Stimulated activated naive B cell treated with anti-CD40 and anti-IgM and Interleukin-4, amounts not matched to agents 10 μg/mL and 1 μg/mL and 100 μg/mL, for 72 hours (primary cell): ENCODE data around the gene ADAMTS10.

Experiments used
- ATAC-seq, 2 donors: fragments of 150-1000 bp; cut with Tn5 transposase; replicated peaks; 2 replicates each; pipeline ENCODE4 v1.10.0; 2021; ENCODE audit warnings: moderate library complexity in 1 of 2
- DNase-seq: peaks from one replicate; pipeline ENCODE4 v3.0.0; 2021
- H3K27ac Mint-ChIP-seq: one replicate; pipeline ENCODE4 v1.8.0; 2022; ENCODE audit warnings: mild to moderate bottlenecking, mixed read lengths
- H3K27me3 Mint-ChIP-seq, 2 donors: one replicate each; pipeline ENCODE4 v1.8.0; 2022; ENCODE audit warnings: mixed read lengths in 2 of 2
- H3K36me3 Mint-ChIP-seq, 2 donors: one replicate each; pipeline ENCODE4 v1.8.0; 2022; ENCODE audit warnings: mixed read lengths in 2 of 2, mild to moderate bottlenecking in 1 of 2
- H3K4me1 Mint-ChIP-seq, 2 donors: one replicate each; pipeline ENCODE4 v1.8.0; 2022; ENCODE audit warnings: mixed read lengths in 2 of 2, mild to moderate bottlenecking in 1 of 2
- H3K4me3 Mint-ChIP-seq, 2 donors: one replicate each; pipeline ENCODE4 v1.8.0; 2022; ENCODE audit warnings: mild to moderate bottlenecking in 2 of 2, mixed read lengths in 2 of 2, moderate library complexity in 1 of 2
- H3K9me3 Mint-ChIP-seq, 2 donors: one replicate each; pipeline ENCODE4 v1.8.0; 2022; ENCODE audit warnings: mixed read lengths in 2 of 2, mild to moderate bottlenecking in 1 of 2

ADAMTS10 gene

DNA sequence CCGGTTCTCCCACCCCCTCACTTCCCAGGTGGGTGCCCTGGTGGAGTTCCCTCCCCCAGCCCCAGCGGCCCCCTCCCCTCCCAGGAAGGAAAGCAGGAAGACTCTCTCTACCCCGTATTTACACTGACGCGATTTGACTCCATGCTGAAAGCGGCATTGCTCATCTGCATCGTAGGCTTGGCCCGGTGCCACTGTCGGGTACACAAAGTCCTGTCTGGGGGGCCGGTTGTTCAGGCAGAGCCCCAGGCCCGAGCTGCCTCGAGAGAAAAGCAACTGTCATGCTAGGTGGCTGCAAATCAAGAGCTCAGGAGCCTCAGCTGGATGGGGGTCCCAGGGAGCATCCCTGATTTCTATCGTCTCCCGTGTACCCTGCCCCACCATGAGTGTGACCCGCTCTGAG, 14.9 kb downstream of the ADAMTS10 start:
- Mint-ChIP-seq H3K36me3 (peaks cover 8 to 10% of the 10 kb centered on the region in 2 donors), H3K9me3 (peaks cover 12 to 23% of the 10 kb centered on the region in 2 donors), H3K4me1 (peaks cover 16 to 17% of the 10 kb centered on the region in 2 donors), H3K27ac (no peak overlapping the region), H3K27me3 (peaks cover 60 to 70% of the 10 kb centered on the region in 2 donors), H3K4me3 (no peak overlapping the region)
- no peak for ATAC-seq
- DNase-seq, result no peak

DNA sequence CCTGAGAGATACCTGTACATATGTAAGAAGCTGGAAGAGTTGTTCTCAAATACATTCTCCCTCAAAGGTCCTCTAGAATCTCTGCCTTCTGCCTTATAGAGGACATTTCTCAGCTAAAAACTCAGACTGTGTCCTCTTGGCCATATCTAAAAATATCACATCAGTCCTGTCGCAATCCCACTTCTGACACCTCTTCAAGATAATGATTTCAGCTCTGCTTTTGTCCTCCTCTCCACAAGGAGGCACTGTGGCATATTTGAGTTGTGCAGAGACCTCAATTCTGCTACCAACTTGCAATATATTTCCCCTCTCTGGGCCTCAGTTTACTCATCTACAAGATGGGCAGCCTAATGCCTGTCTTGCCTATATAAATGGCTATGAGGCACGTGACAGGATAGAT, 16.6 kb downstream of the ADAMTS10 start:
- Mint-ChIP-seq H3K4me1 (peaks cover 16 to 17% of the 10 kb centered on the region in 2 donors), H3K27ac (no peak overlapping the region), H3K27me3 (peaks cover 64 to 77% of the 10 kb centered on the region in 2 donors), H3K4me3 (no peak overlapping the region), H3K36me3 (peaks cover 8 to 10% of the 10 kb centered on the region in 2 donors), H3K9me3 (peaks cover 12 to 23% of the 10 kb centered on the region in 2 donors)
- ATAC-seq (no peak), DNase-seq (no peak)

DNA sequence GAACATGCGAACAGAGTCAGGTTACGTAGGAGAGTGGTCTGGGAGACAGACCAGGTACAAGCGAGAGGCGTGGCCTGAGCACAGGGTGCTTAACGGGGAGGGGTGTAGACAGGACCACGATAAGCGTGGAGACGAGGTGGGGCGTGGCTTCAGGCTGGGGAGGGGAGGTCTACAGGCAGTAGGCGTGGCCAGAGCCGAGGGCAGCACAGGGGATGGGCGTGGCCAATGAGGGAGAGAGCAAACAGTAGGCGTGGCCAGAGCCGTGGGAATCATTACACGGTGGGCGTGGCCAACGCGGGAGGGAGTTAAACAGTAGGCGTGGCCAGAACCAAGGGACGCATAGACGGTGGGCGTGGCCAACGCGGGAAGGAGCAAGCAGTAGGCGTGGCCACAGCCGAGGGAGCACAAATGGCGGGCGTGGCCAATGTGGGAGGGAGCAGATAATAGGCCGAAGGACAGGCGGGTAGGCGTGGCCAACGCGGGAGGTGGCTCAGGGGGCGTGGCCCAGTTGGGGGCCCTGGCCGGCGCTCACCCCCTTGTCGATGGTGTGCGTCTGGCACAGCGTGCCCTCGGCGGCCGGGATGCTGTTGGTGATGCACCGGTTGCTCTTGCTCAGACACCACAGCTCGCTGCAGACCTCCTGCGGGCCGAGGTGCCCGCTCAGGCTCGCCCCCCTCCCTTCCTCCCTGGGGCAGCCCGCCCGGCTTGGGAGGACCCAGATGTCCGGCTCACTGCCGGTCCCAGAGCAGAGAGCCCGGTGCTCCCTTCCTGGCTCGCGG, 18.1 kb downstream of the ADAMTS10 start:
- ATAC-seq (peak; percentile 81 to 84), DNase-seq (peak; percentile 83)
- peak overlapping the region; percentile 27 for H3K27ac Mint-ChIP-seq
- H3K36me3 Mint-ChIP-seq, result peaks cover 8 to 10% of the 10 kb centered on the region in 2 donors
- H3K9me3 Mint-ChIP-seq, result peaks cover 12 to 21% of the 10 kb centered on the region in 2 donors
- H3K4me3 Mint-ChIP-seq, result peak overlapping the region; percentile 77 to 84
- peaks cover 57 to 68% of the 10 kb centered on the region in 2 donors for H3K27me3 Mint-ChIP-seq
- peaks cover 15 to 17% of the 10 kb centered on the region in 2 donors for H3K4me1 Mint-ChIP-seq

DNA sequence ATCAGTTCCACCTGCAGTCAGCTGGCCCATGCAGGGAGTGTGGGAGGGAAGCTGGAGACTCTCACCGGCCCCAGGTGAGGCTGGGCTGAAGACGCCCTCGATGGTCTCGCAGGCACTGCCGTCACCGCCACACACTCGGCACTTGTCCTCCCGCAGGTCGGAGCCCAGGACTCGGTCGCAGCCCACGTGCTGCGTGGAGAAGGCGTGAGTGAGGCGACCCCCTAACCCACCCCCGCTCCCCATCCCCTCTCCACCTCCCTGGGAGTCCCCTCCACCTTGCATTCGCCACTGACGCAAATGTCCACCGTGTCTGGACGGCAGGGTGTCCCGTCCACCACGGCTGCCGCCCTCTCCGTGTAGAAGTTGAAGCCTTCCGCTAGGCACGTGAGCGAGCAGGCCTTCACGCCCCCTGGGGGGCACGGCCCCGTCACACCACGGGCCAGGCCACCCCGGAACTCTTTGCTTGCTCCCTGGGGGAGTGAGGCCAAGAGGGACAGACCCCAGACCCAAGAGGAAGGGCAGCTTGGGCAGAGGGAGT, 21.3 kb downstream of the ADAMTS10 start:
- Mint-ChIP-seq H3K27ac (no peak overlapping the region), H3K9me3 (peaks cover 12 to 15% of the 10 kb centered on the region in 2 donors), H3K4me1 (peaks cover 15 to 17% of the 10 kb centered on the region in 2 donors), H3K4me3 (no peak overlapping the region), H3K27me3 (peaks cover 36 to 43% of the 10 kb centered on the region in 2 donors), H3K36me3 (peaks cover 4 to 5% of the 10 kb centered on the region in 2 donors)
- DNase-seq (no peak), ATAC-seq (no peak)

DNA sequence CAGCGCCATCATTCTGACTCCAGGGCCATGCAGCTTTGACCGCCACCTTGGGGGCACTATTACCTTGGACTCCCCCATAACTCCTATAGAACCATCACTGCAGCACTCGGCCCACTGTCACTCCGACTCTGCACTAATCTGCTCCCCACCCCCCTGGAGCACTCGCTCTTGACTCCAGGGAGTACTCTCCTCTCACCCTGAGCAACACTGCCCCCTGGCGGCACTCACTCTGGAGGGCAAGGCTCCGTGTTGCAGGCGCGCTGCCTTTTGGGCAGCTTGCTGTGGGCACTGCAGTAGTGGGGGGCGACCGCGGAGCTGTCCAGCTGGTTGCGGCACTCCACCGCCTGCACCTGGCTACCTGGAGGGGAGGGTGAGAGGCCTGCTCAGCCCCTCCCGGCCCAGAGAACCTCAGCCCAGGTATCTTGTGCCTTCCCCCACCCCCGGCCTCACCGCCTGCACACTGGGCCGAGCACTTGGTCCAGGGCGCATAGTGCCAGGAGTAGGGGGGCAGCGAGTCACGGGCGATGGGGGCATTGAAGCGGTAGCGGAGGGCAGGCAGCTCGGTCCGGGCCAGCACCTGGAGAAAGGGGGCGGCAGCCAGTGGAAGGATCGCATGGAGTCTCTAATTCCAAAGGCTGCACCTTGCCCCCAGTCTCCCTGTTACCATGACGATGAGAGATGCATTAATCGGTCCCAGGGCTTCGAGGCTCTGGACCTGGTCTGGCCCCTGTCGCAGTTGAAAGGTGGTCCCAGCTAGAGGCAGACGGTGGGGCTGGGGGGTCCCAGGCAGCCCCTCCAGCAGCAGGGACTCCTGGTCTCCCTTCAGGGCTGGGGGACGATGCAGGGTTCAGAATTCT, 24.4 kb downstream of the ADAMTS10 start:
- Mint-ChIP-seq H3K4me3 (no peak overlapping the region), H3K4me1 (peaks cover 0 to 3% of the 10 kb centered on the region in 2 donors)

DNA sequence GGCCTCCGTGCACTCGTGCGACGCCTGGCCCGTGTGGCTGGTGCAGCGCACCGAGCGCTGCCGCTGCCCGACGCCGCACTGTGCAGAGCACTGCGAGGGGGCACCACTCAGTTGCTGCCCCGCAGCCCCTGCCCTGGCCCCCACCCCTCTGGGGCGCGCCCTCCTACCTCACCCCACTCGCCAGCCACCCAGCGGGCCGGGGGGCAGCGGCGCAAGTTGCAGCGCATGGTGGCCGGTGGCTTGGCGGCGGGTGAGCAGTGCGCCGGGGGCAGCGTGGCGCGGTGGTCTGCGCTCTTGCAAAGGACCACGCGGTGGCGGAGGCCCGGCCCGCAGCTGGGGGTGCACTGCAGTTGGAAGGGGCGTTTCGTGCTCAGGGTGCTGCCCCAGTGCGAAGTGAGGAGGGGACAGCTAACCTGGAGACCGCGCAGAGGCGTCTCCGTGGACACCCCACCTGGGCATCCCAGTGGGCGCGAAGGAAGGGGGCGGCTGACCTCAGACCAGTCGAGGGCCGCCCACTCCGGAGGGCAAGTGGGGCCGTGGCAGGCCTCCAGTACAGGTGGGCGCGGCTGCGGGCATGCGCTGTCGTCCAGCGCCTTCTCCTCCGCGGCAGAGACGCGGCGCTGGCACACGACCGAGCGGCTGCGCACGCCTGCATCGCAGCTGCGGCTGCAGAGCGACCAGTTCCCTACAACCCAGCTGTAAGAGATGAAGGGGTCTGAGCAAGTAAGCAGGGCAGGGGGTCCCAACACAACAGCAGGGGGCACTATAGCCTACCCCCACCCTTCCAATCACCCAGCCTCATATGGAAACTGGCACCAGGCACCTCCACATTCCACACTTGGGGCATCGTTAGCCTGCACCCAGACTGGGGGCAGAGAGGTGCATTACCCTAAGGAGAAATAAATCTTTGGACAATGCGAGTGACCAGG, 25.3 kb downstream of the ADAMTS10 start:
- peaks cover 4 to 6% of the 10 kb centered on the region in 2 donors for H3K27me3 Mint-ChIP-seq
- H3K4me3 Mint-ChIP-seq, result no peak overlapping the region
- DNase-seq, result no peak
- no peak overlapping the region for H3K27ac Mint-ChIP-seq
- no peaks in the 10 kb centered on the region for H3K9me3 Mint-ChIP-seq
- no peak for ATAC-seq
- no peaks in the 10 kb centered on the region for H3K36me3 Mint-ChIP-seq
- peaks cover 0 to 6% of the 10 kb centered on the region in 2 donors for H3K4me1 Mint-ChIP-seq

More for the DNA sequence above, 24.4 kb downstream of the ADAMTS10 start:
- Mint-ChIP-seq H3K27ac (no peak overlapping the region), H3K27me3 (peaks cover 9 to 12% of the 10 kb centered on the region in 2 donors), H3K9me3 (no peaks in the 10 kb centered on the region), H3K36me3 (no peaks in the 10 kb centered on the region)
- no peak for DNase-seq
- peak in 1 of 2 donors; percentile 27 for ATAC-seq

DNA sequence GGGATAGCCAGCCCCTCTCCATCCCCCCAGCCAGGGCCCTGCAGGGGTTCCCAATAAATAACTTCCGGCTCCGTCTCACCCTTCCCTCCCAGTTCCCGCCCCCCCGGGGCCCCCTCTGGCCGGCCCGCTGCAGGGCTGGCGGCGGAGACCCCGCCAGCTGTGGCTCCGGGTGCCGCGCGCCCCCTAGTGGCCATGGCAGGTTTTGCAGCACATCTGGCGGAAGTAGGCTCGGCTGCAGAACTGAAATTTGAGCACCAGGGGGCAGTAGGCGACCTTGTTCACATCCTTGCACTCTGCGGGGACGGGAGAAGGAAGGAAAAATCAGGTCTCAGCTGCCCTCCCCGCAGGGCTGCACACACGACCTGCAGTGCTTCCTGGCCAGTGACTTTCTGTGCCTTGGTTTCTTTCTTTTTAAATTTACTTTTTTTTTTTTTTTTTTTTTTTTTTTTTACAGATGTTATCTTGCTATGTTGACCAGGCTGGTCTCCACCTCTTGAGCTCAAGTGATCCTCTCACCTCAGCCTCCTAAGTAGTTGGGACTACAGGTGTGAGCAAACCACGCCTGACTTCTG, 29.7 kb downstream of the ADAMTS10 start:
- DNase-seq (peak; percentile 69), ATAC-seq (peak; percentile 56 to 67)
- Mint-ChIP-seq H3K9me3 (no peaks in the 10 kb centered on the region), H3K4me1 (peaks cover 17 to 38% of the 10 kb centered on the region in 2 donors), H3K27me3 (peaks cover 0 to 5% of the 10 kb centered on the region in 2 donors), H3K27ac (no peak overlapping the region), H3K4me3 (no peak overlapping the region), H3K36me3 (peaks cover 1 to 2% of the 10 kb centered on the region in 2 donors)

DNA sequence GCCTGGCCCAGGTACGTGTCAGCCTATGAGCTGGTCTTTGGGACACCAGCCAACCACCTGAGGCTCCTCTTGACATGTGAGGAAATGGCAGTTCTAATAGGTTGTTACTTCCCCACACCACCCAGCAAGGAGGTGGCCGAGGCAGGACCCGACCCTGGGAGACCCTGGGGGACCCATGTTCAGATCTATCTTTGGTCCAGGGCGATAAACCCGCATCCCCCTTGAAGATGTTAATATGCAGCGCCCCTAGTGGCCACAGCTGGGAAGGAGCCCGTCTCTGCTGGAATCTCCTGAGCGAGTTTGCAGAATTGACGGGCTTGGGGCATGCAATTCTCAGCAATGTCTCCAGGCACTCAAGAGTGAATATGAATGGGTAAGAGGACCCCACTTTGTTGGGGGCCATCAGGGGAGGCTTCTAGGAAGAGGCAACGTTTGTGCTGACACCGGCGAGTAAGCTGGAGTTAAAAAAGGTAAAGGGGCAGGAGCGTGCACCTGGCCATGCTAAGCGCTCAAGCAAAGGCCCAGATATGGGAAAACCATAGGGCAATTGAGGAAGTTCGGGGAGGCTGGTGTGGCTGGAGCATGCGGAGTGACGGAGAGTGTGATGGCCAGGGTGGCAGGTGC, 31.8 kb downstream of the ADAMTS10 start:
- H3K36me3 Mint-ChIP-seq, result peaks cover 9% of the 10 kb centered on the region in 2 donors
- DNase-seq (peak; percentile 61), ATAC-seq (peak; percentile 53 to 57)
- H3K9me3 Mint-ChIP-seq, result peaks cover 0 to 4% of the 10 kb centered on the region in 2 donors
- H3K27me3 Mint-ChIP-seq, result peaks cover 0 to 5% of the 10 kb centered on the region in 2 donors
- no peak overlapping the region for H3K27ac Mint-ChIP-seq
- peak overlapping the region; percentile 4 to 33 for H3K4me3 Mint-ChIP-seq
- peaks cover 24 to 52% of the 10 kb centered on the region in 2 donors for H3K4me1 Mint-ChIP-seq

DNA sequence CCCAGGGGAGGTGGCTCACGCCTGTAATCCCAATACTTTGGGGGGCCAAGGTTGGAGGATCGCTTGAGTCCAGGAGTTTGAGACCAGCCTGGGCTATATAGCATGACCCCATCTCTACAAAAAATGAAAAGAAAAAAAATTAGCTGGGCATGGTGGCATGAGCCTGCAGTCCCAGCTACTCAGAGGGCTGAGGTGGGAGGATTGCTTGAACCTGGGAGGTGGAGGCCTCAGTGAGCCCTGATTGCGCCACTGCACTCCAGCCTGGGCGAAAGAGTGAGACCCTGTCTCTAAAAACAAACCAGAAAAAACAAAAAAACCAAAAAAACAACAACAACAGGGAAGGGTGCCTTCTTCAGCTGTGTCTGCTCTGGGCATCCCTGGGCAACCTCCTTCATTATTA, 32.8 kb downstream of the ADAMTS10 start:
- Mint-ChIP-seq H3K4me1 (peaks cover 28 to 58% of the 10 kb centered on the region in 2 donors), H3K36me3 (peaks cover 11 to 13% of the 10 kb centered on the region in 2 donors), H3K9me3 (peaks cover 0 to 4% of the 10 kb centered on the region in 2 donors), H3K27ac (no peak overlapping the region), H3K27me3 (peaks cover 0 to 5% of the 10 kb centered on the region in 2 donors), H3K4me3 (peak overlapping the region; percentile 96 to 98)
- ATAC-seq, result no peak
- no peak for DNase-seq

DNA sequence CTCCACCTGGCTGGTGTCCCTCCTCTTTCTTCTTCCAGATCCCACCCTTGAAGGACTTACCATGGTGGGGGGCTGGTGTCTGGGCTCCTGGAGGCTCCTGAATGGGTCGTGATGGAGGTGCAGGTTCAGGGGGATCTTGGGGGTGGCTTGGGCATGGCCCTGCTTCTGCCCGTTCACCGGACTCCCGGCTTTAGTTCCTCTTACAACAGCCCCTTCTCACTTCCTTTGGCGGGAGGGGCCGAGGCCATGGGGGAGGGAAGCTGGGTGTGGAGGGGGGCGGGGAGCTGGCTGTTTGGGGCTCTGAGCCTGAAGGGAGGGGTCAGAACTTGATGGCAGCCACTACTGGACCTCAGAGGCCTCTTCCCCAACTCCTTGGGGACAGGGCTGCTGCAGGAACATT, 33.3 kb downstream of the ADAMTS10 start, which contains the start of gene MYO1F:
MYO1F (minus strand) TSS at position 196 of the 400 bp plus-strand sequence; CDS start at position 63, 133 bp downstream.
- DNase-seq (no peak), ATAC-seq (peak; percentile 37 to 54)
- Mint-ChIP-seq H3K4me3 (peak within 1 kb of the TSS; percentile 96 to 98), H3K36me3 (peaks cover 14 to 16% of the 10 kb centered on the region in 2 donors), H3K27ac (peak within 1 kb of the TSS; percentile 96), H3K4me1 (peaks cover 31 to 63% of the 10 kb centered on the region in 2 donors), H3K27me3 (peaks cover 0 to 5% of the 10 kb centered on the region in 2 donors), H3K9me3 (peaks cover 0 to 4% of the 10 kb centered on the region in 2 donors)

DNA sequence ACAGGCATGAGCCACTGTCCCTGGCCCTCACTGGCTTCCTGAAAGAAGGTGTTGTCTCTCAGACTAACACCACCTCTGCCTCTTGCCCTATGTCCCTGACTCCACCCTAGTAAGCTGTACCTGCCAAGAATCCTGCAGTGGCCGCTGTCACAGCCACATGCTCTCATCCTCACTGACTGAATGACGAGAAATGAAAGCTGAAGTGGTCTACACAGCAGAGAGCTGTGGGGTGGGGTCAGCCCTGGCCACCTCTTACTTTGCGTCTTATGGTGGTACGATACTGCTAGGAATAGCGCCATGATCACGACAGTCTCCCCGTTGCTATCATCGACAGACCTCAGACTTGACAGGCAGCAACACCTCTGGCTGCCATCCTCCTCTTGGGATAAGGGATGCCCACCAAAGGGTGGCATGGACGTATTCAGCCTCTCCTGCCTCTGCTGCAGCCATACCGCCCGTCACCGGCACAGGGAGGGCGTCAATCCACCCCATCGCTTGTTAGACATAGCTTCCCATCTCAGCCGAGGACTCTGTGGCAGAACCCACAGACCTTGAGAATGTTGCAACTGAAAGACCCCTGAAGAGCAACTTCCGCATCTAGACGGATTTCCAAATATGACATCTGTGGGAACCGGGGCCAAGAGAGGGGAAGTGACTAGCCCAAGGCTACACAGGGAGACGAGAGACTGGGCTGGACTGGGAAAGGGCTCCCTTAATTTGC, 34.1 kb downstream of the ADAMTS10 start:
- ATAC-seq, result peak; percentile 50 to 53
- Mint-ChIP-seq H3K36me3 (peaks cover 14 to 16% of the 10 kb centered on the region in 2 donors), H3K9me3 (peaks cover 0 to 4% of the 10 kb centered on the region in 2 donors), H3K4me3 (peak overlapping the region; percentile 96 to 98), H3K4me1 (peaks cover 33 to 70% of the 10 kb centered on the region in 2 donors), H3K27ac (peak overlapping the region; percentile 96), H3K27me3 (peaks cover 0 to 5% of the 10 kb centered on the region in 2 donors)
- no peak for DNase-seq

DNA sequence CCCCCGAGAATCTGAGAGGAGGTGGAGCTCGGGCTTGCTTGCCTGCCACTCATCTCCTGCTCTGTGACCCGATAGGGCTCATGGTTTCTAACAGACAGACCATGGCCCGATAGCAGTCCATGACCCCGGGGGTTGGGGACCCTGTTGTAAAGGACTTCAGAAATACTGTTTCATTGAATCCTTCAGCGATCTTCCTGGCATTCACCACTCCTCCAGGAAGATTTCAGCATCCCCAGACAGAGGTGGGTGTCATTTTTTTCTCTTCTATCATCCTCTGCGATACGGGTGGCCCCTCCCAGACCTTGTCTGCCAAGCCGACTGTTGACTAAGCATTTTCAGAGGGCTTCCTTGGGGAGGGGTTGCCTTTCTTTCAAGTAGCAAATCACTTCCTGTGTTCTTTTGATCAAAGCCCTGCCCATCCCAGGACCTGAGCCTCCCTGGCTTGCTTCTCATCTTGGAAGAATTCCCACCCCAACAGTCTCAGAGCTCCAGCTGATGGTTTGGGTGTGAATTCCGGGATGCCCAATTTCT, 35.0 kb downstream of the ADAMTS10 start:
- DNase-seq, result no peak

More for the DNA sequence above, 35.0 kb downstream of the ADAMTS10 start:
- H3K27ac Mint-ChIP-seq, result no peak overlapping the region
- no peak for ATAC-seq
- peaks cover 36 to 76% of the 10 kb centered on the region in 2 donors for H3K4me1 Mint-ChIP-seq
- peaks cover 0 to 4% of the 10 kb centered on the region in 2 donors for H3K9me3 Mint-ChIP-seq
- H3K36me3 Mint-ChIP-seq, result peaks cover 14 to 16% of the 10 kb centered on the region in 2 donors
- peak overlapping the region; percentile 96 to 98 for H3K4me3 Mint-ChIP-seq
- peaks cover 0 to 5% of the 10 kb centered on the region in 2 donors for H3K27me3 Mint-ChIP-seq
